Stimulated activated memory B cell treated with anti-CD40 and anti-IgM and Interleukin-4, amounts not matched to agents 10 μg/mL and 1 μg/mL and 100 μg/mL, for 72 hours (primary cell): Measurements from ENCODE around the gene WDR11.

Experiments used
- ATAC-seq: fragments of 150-1000 bp; cut with Tn5 transposase; 2 replicates; pipeline ENCODE4 v1.10.0; 2021
- H3K27ac Mint-ChIP-seq: one replicate; pipeline ENCODE4 v1.8.0; 2022; ENCODE audit warnings: mild to moderate bottlenecking, mixed read lengths
- H3K27me3 Mint-ChIP-seq: one replicate; pipeline ENCODE4 v1.8.0; 2022; ENCODE audit warnings: mixed read lengths
- H3K36me3 Mint-ChIP-seq: one replicate; pipeline ENCODE4 v1.8.0; 2022; ENCODE audit warnings: mixed read lengths
- H3K4me1 Mint-ChIP-seq: one replicate; pipeline ENCODE4 v1.8.0; 2022; ENCODE audit warnings: mixed read lengths
- H3K4me3 Mint-ChIP-seq: one replicate; pipeline ENCODE4 v1.8.0; 2022; ENCODE audit warnings: mild to moderate bottlenecking, moderate library complexity, mixed read lengths
- H3K9me3 Mint-ChIP-seq: one replicate; pipeline ENCODE4 v1.8.0; 2022; ENCODE audit warnings: mixed read lengths

Gene WDR11

DNA sequence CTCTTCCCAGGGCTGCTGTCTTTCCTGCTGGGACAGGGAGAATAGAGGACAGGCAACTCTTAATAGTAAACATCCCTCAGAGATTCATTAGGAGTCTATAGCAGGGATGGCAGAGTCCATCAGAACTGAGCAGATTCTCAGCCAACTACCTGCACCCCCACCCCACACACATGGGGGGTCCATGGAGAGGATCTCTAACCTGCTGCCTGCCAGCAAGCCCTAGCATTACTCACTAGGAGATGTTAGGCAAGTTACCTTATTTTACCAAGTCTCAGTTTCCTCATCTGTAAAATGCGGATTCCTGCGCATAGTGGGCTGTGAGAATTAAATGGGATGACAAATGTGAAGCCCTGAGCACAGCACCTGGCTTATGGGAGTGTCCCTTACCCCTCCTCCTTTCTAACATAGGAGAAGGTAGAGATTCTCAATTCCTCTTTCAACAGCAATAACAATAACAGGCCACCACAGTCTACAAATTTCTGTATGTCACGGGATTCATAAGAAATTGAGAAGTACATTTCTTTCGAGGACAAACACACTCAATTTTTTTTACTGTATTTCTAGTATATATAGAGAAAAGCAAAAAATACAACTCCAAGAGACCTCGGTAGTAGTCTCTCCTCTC lies 23.8 kb upstream of the WDR11 start:
- no peaks in the 10 kb centered on the region for H3K36me3 Mint-ChIP-seq
- peak overlapping the region; percentile 14 for H3K4me3 Mint-ChIP-seq
- no peaks in the 10 kb centered on the region for H3K9me3 Mint-ChIP-seq
- ATAC-seq, result peak; percentile 95
- peak overlapping the region; percentile 72 for H3K27ac Mint-ChIP-seq
- H3K27me3 Mint-ChIP-seq, result no peaks in the 10 kb centered on the region
- H3K4me1 Mint-ChIP-seq, result peaks cover 39% of the 10 kb centered on the region

DNA sequence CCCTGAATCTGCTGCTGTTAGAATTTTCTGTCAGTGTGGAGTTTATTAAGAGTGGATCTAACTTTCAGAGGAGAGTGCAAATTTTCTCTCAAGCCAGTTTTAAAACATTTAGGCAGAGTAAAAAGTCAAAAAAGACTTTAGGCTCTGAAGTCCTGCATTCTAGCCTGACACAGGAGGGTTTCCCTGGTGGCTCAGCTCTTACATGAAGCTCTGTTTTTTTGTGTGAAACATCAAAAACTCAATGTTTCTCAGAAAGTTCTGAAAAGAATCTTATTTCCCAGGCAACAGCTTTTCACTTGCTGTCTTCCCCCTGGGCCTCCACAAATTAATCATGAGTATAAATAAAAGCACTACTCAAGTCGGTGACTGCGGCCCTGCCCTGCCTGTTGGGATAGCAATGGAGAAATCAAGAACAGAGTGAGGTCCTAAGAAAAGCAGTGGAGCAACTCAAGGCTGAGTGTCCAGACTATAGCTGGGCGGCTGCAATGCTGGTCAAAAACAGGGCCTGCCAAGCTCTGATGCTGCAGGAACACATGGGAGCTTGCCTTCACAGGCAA lies 22.3 kb upstream of the WDR11 start:
- no peaks in the 10 kb centered on the region for H3K9me3 Mint-ChIP-seq
- no peaks in the 10 kb centered on the region for H3K27me3 Mint-ChIP-seq
- no peaks in the 10 kb centered on the region for H3K36me3 Mint-ChIP-seq
- no peak overlapping the region for H3K4me3 Mint-ChIP-seq
- peaks cover 39% of the 10 kb centered on the region for H3K4me1 Mint-ChIP-seq
- no peak for ATAC-seq
- peak overlapping the region; percentile 72 for H3K27ac Mint-ChIP-seq

DNA sequence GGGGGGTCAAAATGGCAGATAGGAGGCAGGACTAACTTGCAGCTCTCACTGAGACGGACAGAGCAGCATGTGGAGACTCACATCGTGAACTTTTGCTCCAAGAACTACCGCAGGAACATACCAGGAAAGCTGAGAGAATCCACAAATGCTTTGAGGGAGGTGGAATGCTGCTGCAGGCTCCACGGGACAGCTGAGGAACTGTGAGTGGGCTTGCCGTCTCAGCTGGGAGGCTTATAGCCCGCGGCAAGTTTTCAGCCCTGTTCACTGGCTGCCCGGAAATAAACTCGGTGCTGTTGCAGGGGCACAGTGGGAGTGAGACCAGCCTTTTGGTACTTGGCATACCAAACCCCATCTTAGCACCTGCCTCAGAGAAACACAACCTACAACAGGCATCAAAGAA lies 19.1 kb upstream of the WDR11 start:
- Mint-ChIP-seq H3K27ac (no peak overlapping the region), H3K4me1 (peaks cover 16% of the 10 kb centered on the region), H3K9me3 (no peaks in the 10 kb centered on the region), H3K36me3 (no peaks in the 10 kb centered on the region), H3K27me3 (no peaks in the 10 kb centered on the region), H3K4me3 (no peak overlapping the region)
- ATAC-seq, result no peak

DNA sequence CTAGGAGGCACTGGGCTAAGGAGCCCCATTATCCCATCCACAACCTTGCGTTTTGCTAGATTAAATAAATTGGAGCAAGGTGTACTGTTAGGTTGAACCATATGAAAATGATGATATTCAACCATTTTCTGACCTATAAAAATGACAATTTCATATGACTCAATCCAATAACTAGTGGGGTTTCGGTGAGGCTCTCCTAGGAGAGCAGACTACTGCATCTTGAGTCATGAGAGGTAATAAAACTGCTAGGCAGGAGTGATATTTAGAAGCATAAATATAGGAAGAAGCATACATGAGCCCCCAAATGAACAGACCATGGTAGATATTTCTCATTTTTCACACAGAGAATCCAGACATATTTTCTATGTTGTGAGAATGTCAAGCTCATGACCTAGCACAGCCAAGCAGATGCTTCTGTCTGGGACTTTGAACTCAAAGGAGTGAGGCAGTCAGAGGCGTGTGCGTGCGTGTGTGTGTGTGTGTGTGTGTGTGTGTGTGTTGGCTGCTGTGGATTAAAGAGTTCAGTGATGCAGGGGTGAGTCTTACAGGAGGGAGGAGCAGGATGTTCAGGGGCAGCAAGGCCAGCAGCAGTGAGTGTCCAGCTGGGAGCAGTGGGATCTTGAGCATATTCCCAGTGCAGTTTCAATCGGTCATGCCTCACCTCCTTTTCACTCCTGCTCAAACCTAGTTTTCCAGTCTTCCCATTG lies 17.8 kb upstream of the WDR11 start:
- peaks cover 3% of the 10 kb centered on the region for H3K4me1 Mint-ChIP-seq
- H3K9me3 Mint-ChIP-seq, result no peaks in the 10 kb centered on the region
- no peaks in the 10 kb centered on the region for H3K36me3 Mint-ChIP-seq
- H3K4me3 Mint-ChIP-seq, result no peak overlapping the region
- H3K27me3 Mint-ChIP-seq, result no peaks in the 10 kb centered on the region
- peak; percentile 31 for ATAC-seq
- H3K27ac Mint-ChIP-seq, result no peak overlapping the region

DNA sequence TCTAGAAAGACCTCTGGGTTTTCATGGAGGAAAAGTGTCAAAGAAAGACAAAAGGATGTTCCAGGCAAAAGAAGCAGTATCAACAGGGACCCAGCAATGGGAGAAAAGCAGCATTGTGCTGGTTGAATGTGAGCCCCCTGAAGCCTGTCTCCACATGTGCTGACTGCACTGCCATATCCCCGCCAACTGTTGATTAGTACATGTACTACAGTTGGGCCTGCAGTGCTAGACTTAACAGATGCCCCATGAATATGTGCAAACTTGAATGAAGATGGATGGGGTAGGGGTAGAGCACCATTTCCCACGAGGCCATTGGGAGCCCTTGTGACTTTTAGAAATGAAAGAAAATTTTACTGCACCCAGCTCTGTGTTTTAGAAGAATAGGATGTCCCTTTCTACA lies 15.6 kb upstream of the WDR11 start:
- H3K36me3 Mint-ChIP-seq, result no peaks in the 10 kb centered on the region
- ATAC-seq, result no peak
- no peak overlapping the region for H3K27ac Mint-ChIP-seq
- no peaks in the 10 kb centered on the region for H3K27me3 Mint-ChIP-seq
- no peak overlapping the region for H3K4me3 Mint-ChIP-seq
- no peaks in the 10 kb centered on the region for H3K9me3 Mint-ChIP-seq
- H3K4me1 Mint-ChIP-seq, result no peaks in the 10 kb centered on the region

DNA sequence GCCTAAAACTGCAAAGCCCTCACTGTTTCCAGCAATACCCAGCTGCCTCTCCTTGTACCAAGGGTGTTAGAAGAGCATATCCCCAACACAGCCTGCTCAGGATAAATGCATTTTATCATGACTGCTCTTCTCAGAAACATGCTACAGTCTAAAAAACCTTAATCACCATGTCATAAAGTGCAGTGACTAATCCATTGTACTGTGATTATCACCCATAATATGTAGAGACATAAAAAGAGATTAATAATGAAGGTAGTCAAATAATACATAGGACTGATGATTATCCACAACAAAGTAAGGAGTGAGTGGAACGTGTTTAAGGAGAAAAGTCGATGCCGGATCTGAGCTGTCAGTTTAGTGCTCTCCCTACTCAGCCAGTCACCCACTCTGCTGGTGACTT lies 12.2 kb upstream of the WDR11 start:
- H3K27me3 Mint-ChIP-seq, result no peaks in the 10 kb centered on the region
- ATAC-seq, result no peak
- no peaks in the 10 kb centered on the region for H3K4me1 Mint-ChIP-seq

DNA sequence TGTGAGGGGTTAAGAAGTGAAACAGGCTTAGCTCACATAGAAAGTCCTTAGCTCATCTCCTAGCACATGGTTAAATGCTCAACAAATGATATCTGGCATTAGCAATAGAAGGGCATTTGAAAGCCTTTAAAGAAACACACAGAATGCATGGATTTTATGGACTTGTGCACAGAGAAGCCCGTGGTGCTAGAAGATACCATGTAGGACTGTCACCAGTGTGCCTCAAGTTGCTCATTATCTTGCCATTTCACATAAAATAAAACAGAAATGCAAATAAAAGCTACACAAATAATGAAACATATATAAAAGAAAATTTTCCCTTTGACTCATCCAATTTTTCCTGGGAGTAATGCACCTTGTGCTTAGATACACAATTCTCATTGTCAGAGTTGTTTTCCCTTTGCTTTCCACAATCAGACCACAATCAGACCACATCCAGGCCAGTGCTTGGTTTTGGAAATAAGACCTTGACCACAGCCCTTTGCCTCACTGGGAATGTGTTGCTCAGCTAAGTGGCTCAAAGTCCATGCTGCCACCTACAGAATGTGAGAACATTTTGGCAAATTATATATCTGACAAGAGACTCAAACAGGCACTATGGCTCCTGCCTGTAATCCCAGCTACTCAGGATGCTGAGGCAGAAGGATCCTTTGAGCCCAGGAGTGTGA lies 9.5 kb upstream of the WDR11 start:
- ATAC-seq, result no peak

More for the DNA sequence above, 12.2 kb upstream of the WDR11 start:
- no peaks in the 10 kb centered on the region for H3K9me3 Mint-ChIP-seq
- no peaks in the 10 kb centered on the region for H3K36me3 Mint-ChIP-seq
- no peak overlapping the region for H3K4me3 Mint-ChIP-seq
- no peak overlapping the region for H3K27ac Mint-ChIP-seq

DNA sequence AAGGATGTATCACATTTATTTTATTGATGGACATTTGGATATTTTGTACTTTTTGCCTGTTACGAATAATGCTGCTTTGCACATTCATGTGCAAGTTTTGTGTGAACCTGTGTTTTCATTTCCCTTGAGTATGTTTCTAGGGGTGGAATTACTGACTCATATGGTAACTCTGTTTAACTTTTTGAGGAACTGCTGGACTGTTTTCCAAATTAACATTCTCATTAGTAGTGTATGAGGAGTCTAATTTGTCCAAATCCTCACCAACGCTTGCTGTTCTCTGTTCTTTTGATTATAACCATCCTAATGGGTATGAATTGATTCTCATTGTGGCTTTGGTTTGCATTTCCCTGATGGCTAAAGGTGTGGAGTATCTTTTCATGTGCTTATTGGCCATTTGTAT lies 3.2 kb downstream of the WDR11 start:
- H3K36me3 Mint-ChIP-seq, result peaks cover 43% of the 10 kb centered on the region
- no peak overlapping the region for H3K27ac Mint-ChIP-seq
- H3K4me3 Mint-ChIP-seq, result no peak overlapping the region
- ATAC-seq, result no peak
- peaks cover 60% of the 10 kb centered on the region for H3K4me1 Mint-ChIP-seq
- H3K9me3 Mint-ChIP-seq, result peaks cover 3% of the 10 kb centered on the region
- no peaks in the 10 kb centered on the region for H3K27me3 Mint-ChIP-seq

More for the DNA sequence above, 9.5 kb upstream of the WDR11 start:
- Mint-ChIP-seq H3K4me1 (peaks cover 10% of the 10 kb centered on the region), H3K27me3 (no peaks in the 10 kb centered on the region), H3K36me3 (no peaks in the 10 kb centered on the region), H3K27ac (no peak overlapping the region), H3K4me3 (no peak overlapping the region), H3K9me3 (no peaks in the 10 kb centered on the region)

DNA sequence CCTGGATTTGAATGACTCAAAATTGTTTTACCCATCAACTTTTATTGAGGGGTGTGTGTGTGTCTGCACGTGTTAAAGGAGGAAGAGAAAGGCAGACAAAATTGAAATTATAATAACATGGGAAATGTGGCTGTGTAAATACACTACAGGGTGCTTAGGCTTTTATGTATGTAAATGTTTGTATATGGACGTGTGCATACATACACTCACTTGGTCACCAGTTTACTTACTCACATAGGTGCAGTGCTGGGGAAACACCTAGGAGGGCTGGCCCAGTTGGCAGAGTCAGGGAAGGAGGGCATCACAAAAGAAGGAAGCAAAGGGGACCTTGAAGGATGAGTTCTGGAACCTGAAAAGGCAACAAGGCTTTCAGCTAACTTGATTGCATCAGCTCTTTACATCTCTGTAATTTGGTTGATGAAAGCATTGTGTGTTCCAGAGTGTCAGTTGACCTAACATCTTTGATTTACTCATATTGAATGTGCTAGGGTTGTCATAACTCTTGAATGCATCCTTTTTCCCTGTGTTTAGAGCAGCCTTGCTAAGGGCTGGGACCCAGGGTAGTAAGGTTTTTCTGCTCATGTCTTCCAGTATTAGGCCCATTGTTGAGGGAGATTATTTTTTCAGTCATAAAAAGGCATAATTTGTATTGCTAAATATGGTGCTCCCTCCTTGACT lies 10.2 kb downstream of the WDR11 start:
- Mint-ChIP-seq H3K27ac (no peak overlapping the region), H3K4me1 (peaks cover 15% of the 10 kb centered on the region), H3K4me3 (no peak overlapping the region), H3K9me3 (no peaks in the 10 kb centered on the region), H3K27me3 (no peaks in the 10 kb centered on the region), H3K36me3 (peaks cover 29% of the 10 kb centered on the region)
- ATAC-seq, result no peak

DNA sequence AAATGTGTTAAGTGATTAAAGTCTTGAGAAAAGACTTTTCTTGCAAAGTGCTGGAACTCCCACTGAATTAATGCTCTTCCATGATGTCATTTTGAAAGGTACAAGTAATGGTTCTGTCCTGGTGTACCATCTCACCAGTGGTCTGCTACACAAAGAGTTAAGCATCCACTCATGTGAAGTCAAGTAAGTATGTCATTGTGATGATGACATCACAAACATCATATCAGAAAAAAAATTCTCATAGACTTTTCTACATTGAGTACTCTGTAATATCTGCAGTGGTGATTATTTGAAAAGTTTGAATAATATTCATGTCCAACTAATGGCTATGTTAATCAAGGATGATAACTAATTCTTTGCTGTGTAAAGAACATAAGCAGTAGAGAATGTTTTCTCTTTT lies 22.6 kb downstream of the WDR11 start:
- Mint-ChIP-seq H3K4me1 (no peaks in the 10 kb centered on the region), H3K27ac (no peak overlapping the region), H3K27me3 (no peaks in the 10 kb centered on the region), H3K4me3 (no peak overlapping the region), H3K36me3 (peaks cover 47% of the 10 kb centered on the region), H3K9me3 (peaks cover 3% of the 10 kb centered on the region)
- no peak for ATAC-seq

DNA sequence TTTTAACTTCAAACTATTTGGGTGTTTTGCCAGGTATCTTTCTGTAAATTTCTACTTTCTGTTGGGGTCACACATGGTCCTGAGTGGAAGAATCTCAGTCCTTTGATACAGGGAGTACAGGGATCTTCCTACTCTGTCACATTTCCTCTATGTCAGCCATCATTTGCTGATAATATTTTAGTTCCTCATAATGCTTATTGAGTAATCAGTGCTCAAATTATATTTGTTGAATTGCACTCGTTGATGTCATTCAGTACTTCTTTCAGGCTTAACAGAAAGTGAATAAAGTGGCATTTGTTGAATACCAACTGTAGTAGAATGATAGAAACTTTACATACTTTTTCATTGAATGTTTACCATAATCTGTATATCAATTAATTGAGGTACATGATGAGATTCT lies 31.9 kb downstream of the WDR11 start:
- Mint-ChIP-seq H3K4me1 (no peaks in the 10 kb centered on the region), H3K36me3 (peaks cover 51% of the 10 kb centered on the region), H3K27ac (no peak overlapping the region), H3K4me3 (no peak overlapping the region), H3K27me3 (no peaks in the 10 kb centered on the region), H3K9me3 (no peaks in the 10 kb centered on the region)
- no peak for ATAC-seq

DNA sequence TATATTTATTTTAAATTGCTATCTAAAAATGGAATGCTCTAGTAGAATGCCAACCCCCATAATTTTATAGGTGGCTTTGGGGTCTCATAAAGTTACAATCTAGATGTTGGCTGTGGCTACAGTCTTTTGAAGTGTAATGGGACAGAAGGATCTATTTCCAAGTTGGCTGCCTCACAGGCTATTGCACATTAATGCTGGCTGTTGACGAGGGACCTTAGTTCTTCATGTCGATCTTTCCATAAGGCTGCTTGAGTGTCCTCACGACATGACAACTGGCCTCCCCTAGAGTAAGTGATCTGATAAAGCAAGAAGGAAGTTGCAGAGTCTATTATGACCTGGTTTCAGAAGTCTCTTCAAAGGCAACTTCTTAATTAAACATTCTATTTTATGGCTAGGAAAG lies 36.3 kb downstream of the WDR11 start:
- H3K27me3 Mint-ChIP-seq, result no peaks in the 10 kb centered on the region
- H3K36me3 Mint-ChIP-seq, result peaks cover 68% of the 10 kb centered on the region
- no peak for ATAC-seq
- H3K4me3 Mint-ChIP-seq, result no peak overlapping the region
- no peak overlapping the region for H3K27ac Mint-ChIP-seq
- H3K9me3 Mint-ChIP-seq, result no peaks in the 10 kb centered on the region
- no peaks in the 10 kb centered on the region for H3K4me1 Mint-ChIP-seq

DNA sequence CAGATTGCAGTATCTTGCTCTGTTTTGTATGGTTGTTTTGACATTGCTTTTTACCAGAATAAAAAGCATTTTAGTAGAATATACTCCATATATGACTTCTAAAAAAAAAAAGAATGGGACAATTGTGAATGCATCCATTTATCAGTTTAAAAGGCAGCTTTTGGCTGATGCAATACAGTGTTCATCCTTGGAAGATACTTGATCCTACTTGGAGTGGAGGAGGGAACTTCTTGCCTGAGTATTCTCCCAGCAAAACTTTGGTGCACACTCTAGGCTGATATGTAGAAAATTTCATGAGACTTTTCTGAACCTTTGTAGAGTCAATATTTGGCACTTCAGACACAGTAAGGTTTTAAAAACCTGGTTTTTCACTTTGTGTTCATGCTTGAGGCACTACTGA lies 40.2 kb downstream of the WDR11 start:
- no peak overlapping the region for H3K27ac Mint-ChIP-seq
- no peaks in the 10 kb centered on the region for H3K27me3 Mint-ChIP-seq
- peaks cover 74% of the 10 kb centered on the region for H3K36me3 Mint-ChIP-seq
- no peaks in the 10 kb centered on the region for H3K4me1 Mint-ChIP-seq
- H3K9me3 Mint-ChIP-seq, result no peaks in the 10 kb centered on the region
- no peak for ATAC-seq
- H3K4me3 Mint-ChIP-seq, result no peak overlapping the region

DNA sequence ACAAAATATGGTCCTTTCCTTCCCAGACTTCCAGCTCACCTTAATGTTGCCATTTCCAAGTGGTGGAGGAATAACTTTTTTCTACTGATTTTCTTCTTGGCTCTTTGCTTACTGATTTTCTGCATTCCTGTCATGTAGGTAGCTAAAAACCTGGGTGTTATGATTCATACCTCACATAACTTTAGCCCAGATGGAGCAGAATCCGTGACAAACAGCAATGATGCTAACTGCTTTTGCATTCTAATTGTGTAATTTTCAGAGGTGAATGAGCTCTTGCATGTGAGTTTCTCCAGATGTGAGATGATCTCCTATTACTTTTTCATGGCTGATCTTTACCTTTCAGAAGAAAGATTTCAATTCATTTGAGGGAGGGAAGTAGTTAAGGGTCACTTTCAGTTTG lies 43.4 kb downstream of the WDR11 start:
- H3K27me3 Mint-ChIP-seq, result no peaks in the 10 kb centered on the region
- no peaks in the 10 kb centered on the region for H3K4me1 Mint-ChIP-seq
- no peaks in the 10 kb centered on the region for H3K9me3 Mint-ChIP-seq
- ATAC-seq, result no peak
- H3K36me3 Mint-ChIP-seq, result peaks cover 70% of the 10 kb centered on the region
- no peak overlapping the region for H3K27ac Mint-ChIP-seq
- no peak overlapping the region for H3K4me3 Mint-ChIP-seq

DNA sequence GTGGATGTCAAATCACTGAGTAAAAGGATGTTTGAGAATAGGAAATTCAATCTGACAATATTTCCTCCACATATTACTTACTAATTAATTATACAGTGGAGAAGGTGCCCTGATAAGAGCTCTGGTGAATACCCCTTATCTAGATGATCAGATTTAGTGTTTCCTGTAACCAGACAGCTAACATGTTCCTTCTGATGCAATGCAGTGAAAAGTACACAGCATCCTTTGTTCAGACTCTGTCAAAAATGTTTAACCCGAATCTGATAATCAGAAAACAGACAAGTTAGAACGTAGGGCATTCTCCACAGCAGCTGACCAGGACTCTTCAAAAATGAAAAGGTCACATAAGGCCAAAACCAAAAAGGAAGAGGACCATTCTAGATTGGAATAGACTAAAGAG lies 46.2 kb downstream of the WDR11 start:
- Mint-ChIP-seq H3K36me3 (peaks cover 70% of the 10 kb centered on the region), H3K9me3 (no peaks in the 10 kb centered on the region), H3K4me1 (no peaks in the 10 kb centered on the region), H3K27ac (no peak overlapping the region), H3K27me3 (no peaks in the 10 kb centered on the region), H3K4me3 (no peak overlapping the region)
- ATAC-seq, result no peak
